Astrocyte of the spinal cord (primary cell): ENCODE results near the gene ACAD8.

ENCODE experiments used
- DNase-seq: peaks from one replicate; pipeline ENCODE4 v3.0.0; 2011; ENCODE audit warnings: low read depth, low spot score
- H3K4me3 ChIP-seq: 2 replicates; pipeline ENCODE4 v1.5.1; 2011; ENCODE audit warnings: low read depth, mild to moderate bottlenecking, low read length, moderate library complexity
- CTCF ChIP-seq: IDR thresholded peaks from 2 replicates; pipeline ENCODE4 v1.5.1; 2012; ENCODE audit warnings: low read depth, mild to moderate bottlenecking, low read length, inconsistent platforms
- in situ Hi-C: cut with HindIII; loops from 2 replicates; pipeline ENCODE4 v1.10.0; 2017; ENCODE audit warnings: low sequenced_read_pairs

Gene ACAD8

GRCh38 chr11:134293119-134294113 lies 40.0 kb downstream of the ACAD8 start:
- no peak for DNase-seq

DNA sequence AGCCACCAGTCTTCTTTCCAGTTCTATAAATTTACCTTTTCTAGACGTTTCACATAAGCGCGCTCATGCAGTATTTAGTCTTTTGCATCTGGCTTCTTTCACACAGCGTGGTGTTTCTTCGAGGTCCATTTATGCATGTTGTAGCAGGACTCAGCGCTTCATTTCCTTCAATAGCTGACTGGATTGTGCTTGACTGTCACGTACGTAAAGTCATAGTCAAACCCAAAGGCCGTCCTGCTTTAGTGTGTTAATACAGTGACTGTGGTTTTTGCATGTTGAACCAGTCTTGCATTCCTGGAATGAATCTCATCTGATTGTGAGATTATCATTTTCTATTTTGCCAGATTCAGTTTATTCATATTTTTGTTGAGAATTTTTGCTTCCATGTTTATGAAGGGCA lies 41.3 kb downstream of the ACAD8 start:
- H3K4me3 ChIP-seq = no peak overlapping the region
- in situ Hi-C loops = no loop called here
- TF ChIP-seq CTCF = no peak
- DNase-seq = no peak

More at GRCh38 chr11:134293119-134294113, 40.0 kb downstream of the ACAD8 start:
- in situ Hi-C loops = no loop called here
- TF ChIP-seq CTCF = no peak
- H3K4me3 ChIP-seq = no peak overlapping the region

DNA sequence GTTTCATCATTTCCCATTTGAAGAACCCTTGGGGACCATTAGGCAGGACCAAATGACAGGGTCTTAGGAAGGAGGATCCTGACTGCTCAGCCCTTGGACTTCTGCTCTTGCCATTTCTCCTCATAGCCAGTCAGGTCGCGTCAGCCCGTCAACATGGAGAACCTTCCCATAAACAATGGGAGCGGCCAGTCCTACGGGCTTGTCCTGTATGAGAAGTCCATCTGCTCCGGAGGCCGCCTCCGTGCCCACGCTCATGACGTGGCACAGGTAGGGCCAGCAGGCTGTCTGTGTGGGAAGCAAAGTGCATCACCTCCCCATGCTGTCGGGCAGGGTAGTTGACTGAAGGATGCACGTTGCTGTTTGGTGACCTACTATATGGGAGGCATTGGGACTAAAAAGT lies 58.9 kb downstream of the ACAD8 start:
- no peak overlapping the region for H3K4me3 ChIP-seq
- no peak for TF ChIP-seq CTCF
- in situ Hi-C loops = no loop called here
- no peak for DNase-seq

- DNase-seq = no peak
- in situ Hi-C loops = no loop called here
- no peak for TF ChIP-seq CTCF
- H3K4me3 ChIP-seq = no peak overlapping the region
These were observed 59.4 kb downstream of the ACAD8 start for GRCh38 chr11:134312807-134313206.

GRCh38 chr11:134313379-134313778 lies 60.0 kb downstream of the ACAD8 start:
- no peak overlapping the region for H3K4me3 ChIP-seq
- in situ Hi-C loops = no loop called here
- TF ChIP-seq CTCF = no peak
- DNase-seq = no peak

DNA sequence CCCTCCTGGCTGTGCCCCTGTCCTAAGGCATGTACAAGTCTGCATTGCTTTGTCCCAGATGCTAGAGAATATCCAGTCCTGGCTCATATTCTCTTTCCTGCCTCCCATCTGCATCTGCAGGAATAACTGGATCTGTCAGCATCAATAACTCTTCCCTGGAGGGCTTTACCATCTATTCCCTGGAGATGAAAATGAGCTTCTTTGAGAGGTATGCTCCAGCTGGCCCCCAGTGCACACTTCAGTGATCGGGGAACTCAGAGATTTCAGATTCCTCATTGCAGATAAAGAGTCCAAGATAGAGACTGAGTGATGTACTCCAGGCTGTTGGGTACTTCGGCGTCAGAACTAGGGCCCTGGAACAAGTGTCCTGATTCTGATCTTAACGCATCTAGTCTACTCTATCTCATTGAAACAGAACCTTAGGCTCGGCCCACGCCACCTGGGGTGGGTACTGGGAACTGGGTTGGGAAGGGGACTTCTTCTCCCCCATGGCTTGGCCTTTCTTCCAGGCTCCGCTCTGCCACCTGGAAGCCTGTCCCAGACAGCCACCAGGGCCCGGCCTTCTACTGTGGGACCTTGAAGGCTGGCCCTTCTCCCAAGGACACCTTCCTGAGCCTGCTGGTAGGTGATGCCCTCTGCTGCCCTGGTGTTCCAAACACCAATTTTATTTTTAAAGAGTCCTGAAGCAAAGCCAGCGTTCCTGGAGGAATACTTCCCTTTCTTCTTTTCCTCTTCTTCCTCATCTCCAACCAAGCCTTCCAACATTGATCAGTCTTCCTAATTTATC lies 60.6 kb downstream of the ACAD8 start:
- DNase-seq = no peak
- in situ Hi-C loops = no loop called here
- no peak for TF ChIP-seq CTCF
- no peak overlapping the region for H3K4me3 ChIP-seq
